GM21576 (cell line): ENCODE data around the gene ST3GAL5.

Experiments
- ATAC-seq: cut with Tn5 transposase; IDR thresholded peaks from one replicate; pipeline ENCODE4 v1.9.1; 2021; ENCODE audit warnings: mild to moderate bottlenecking, moderate library complexity; ENCODE audit not compliant: unreplicated experiment

The ST3GAL5 gene

GRCh38 chr2:85867556-85868292, 21.1 kb downstream of the ST3GAL5 start:
- ATAC-seq = no peak

- no peak for ATAC-seq
Observed at GRCh38 chr2:85867121-85867520, 21.7 kb downstream of the ST3GAL5 start.

- ATAC-seq = no peak
Observed at GRCh38 chr2:85866165-85866659, 22.6 kb downstream of the ST3GAL5 start.

DNA sequence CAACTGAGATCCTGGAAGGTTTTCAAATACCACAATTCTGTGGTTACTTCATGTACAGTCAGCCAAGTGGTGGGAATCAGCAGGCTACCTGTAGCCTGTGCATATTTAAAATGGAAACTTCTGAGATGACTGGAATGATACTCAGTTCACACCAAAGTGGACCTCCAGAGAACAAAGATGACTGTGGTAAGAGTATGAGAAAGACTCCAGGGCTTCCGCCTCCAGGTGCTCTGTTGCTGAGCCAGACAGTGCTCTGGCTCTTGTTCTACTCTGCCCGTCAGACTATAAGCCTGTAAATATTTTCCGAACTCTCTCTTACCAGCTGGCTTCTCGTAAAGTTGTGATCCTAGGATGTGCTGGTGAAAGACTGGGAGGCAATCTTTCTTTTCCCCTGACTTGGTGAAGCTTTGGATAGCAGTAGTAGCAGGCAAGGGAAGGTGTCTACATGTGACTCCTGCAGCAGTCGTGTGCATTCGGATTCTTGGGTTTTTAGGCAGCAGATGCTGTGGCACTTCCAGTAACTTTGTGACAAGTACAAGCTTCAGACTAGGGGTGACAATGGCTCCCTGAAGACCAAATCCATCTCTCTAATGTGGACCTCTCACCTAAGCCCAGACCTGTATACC, 23.1 kb downstream of the ST3GAL5 start:
- ATAC-seq = peak; percentile 62

DNA sequence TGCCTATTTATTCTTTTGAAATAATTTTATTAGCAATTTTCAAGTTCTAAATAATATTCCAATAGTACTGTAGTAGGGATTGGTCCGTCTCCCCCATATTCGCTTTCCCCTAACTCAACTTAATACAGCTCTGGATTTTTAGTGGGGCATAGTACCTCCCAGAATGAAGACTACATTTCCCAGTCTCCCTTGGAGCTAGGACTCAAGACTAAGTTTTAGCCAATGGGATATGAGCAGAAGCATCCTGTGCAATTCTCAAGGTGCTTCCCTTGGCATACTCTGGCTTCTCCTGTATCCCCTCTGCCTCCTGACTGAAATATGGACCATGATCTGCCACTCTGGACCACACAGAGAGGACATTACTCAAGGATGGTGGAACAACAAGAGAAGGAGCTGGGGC, 24.1 kb downstream of the ST3GAL5 start:
- ATAC-seq = no peak

DNA sequence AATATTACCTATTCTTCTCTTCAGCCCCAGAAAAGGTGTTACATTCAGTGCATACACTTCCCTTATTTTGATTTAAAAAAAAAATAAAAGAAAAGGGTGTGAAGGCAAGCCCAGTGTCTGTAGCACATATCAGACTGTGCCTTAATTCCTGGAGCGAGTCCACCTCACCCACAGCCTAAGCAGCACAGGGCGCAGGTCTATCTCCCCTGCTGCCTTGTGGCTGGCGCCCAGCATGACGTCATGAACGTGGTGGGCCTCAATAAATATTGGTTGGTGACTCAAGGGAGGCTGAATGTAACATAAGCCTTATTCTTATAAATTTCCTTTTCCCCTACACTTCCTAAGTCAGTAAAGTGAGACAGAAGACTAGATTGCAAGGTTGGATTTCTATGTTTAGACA, 26.4 kb downstream of the ST3GAL5 start:
- no peak for ATAC-seq

DNA sequence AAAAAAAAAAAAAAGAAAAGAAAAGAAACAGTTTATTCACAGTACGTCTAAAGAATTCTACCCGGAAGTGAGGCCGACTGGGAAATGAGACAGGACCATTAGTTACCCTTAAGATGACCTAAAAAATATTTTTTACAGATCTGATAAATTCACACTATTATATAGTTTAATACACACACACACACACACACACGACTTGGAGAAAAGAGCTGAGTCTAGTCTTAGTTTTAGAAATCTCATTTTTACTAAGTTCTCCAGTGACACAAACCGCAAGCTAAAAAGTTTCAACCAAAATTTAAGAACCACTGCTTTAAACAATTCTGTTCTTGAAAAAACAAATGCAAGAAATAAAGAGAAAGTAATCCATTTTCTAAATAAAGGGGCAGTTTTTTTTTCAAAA, 27.1 kb downstream of the ST3GAL5 start:
- ATAC-seq = no peak

DNA sequence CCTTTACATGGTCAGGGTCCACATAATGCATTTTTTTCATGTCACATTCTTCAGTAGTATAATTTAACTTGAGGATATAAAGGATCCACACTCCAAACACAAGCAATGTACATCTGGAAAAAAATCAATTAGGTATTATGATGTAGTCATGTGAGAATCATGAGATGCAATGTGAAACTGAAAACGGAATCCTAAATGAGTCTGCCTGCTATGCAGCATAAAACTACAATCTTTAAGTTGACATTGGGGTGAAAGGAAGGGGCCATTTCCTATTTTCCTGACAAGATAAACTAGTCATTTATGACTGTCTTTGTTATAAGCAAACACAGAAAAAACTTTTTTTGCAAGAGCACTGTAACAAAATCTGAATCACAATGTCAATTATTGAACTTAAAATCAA, 27.6 kb downstream of the ST3GAL5 start:
- ATAC-seq = peak; percentile 53

DNA sequence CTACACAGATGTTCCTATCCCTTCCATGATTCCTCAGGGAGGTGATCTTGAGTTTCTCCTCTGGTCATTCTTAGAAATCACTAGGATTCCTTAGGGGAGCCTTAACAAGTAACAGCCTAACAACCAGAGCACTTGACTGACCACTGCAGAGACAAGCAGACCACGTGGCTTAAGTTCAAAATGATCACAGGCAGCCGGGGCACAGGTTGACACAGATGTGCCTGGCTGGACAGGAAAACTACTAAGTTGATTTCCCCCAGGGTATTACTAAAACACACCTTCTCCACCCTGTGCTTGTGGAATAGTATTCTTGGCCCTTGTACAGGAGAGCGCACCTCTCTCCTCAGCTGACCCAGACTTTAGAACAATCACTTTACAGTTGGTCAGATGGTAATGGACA, 29.9 kb downstream of the ST3GAL5 start:
- ATAC-seq = no peak

- no peak for ATAC-seq
Observed at GRCh38 chr2:85854897-85855296, 33.9 kb downstream of the ST3GAL5 start.

DNA sequence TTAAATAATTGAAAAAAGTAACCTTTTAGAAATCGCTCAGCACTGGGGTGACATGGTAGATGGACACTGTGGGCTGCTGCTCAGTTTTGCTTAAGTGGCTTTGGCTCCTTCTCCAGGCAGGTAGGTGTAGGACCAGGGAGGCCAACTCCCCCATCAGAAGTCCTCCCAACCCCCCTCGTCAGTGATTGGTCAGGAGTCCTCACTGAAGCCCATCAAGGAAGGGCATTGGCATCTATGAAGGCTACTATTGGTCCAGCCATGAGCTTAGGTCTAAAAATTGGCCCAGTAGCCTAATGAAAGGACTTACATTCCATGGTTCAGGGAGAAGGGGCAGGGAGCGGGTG, 34.7 kb downstream of the ST3GAL5 start:
- peak; percentile 17 for ATAC-seq

DNA sequence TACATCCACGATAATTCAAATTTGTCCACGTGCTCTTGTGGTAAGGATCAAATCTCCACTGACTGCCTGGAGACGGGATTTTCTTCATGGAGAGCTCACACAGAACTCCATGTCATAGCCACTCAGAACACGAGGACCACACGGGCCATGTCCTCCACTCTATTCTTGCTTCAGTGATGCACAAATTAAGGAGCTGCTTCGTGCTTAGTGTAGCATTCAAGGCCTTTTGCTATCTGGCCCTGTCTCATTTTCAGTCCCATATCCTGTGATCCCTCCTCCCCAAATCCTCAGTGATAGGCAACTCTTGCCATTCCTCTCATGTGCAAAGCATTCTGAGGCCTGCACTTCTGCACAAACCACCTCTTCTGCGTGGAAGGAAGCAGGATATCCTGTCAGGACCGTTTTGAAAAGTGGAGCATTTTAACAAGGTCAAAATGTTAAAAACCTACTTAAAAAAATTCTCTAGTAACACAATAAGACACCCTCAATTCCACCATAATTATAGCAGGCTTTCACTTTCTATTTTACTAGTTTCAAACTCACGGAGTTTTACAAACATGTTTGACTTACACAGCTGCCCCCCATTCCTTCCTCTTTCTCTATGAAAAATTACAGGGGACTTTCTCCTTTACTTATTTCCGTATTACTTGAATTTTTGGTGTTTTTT, 35.2 kb downstream of the ST3GAL5 start:
- peak; percentile 66 for ATAC-seq

GRCh38 chr2:85852937-85853498, 35.8 kb downstream of the ST3GAL5 start:
- ATAC-seq = peak; percentile 57

DNA sequence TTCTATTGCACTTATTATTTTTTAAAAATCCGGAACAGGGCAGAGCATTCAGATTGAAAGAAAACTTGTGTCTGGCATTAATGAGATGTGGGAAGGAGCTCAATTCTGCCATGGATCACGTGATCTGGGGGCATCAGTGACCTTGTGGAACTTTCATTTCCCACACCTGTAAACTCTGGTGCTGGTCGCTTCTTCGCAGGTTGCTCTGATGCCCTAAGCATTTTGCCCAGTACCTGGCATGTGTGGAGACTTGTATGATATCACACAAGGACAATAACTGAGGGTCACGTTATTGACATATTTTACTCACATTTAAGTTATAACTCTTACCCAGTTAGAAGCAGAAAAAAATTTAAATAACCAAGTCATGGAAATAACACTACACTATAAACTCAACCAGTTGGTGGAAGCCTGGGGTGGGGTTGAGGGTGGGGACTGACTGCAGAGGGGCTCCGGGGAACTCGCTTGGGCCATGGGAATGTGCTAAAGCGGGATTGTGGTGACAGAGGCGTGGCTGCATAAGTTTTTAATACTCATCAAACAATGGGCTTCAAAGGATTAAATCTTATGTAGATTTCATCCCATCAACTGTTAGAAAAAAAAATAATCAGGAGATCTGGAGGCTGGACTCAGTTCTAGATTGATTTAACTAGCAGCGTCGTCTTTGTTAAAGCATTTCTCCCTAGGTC, 36.5 kb downstream of the ST3GAL5 start:
- ATAC-seq = no peak

DNA sequence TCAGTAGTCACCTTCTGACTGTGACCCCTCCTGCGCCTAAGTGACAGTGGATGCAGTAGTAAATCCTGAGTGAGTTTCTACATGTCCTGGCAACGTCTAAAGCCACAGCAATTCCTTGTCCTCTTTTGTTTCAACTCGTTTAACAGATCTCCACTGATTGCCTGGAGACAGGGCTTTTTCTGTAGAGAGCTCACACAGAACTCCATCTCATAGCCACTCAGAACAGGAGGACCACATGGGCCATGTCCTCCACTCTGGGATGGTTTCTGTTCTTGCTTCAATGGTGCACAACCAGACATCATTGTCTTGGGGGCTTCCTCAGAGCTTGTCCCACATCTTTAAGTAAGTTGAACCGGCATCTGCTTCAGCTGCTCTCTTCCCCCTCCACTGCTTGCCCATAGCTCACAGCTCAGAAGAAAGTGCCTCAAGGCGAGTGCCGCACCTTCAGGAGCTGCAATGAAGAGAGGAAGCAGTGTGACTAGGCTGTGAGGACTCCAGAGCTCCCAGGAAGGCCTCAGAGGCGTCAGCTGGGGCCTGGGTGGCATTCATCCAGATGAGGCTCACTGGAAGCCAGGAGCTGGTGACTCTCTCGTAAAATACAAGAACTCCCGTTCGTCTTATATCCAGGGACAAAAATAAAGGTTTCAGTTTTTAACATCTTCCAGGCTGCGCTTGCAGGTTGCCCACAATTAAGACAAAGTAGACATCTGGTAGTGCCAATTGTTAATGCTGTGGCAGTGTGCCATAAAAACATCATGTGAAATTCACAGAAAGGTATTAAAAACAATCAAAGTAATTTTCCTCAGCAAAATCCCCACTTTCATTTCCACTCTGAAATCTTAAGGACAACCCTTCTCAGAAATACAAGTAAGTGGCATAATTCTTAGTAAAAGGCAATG, 37.3 kb downstream of the ST3GAL5 start:
- no peak for ATAC-seq

DNA sequence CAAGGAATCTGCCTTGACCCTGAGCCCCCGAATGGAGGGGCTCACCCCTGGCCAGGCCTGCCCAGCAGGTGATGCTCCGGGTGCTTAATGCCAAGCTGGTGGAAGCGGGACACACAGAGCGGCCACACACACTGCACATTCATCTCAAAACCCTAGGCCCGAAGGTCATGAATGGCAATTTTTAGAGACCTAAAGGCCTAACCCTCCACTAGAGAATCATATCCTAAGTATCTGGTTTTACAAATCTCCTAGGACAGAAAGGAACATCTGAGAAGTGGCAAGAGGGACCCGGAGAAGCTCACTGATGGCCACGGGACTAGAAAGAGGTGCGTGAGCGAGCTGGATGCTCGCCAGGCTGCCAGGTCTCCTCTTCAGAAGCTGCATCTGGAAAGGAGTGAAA, 38.3 kb downstream of the ST3GAL5 start:
- no peak for ATAC-seq

GRCh38 chr2:85847051-85847588, 41.7 kb downstream of the ST3GAL5 start:
- ATAC-seq = no peak

- ATAC-seq = no peak
Observed at GRCh38 chr2:85846411-85846810, 42.4 kb downstream of the ST3GAL5 start.

GRCh38 chr2:85844486-85844885, 44.3 kb downstream of the ST3GAL5 start:
- no peak for ATAC-seq

DNA sequence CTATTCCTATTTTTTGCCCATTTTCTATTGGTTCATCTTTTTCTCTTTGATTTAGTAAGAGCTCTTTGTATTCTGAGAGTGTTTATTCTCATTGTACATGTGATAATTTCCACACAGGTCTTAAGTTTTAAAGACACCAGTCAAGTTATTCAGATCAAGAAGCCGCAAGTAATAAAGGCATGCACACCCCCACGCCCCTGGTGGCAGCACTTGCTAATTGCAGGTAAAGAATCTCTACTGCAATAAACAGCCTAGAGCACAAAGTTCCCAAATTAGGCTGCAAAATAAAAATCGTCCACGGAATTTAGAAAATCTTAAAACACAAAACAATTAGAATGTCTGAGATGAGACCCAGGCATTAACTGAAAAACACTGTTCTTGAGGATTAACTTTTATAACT, 45.2 kb downstream of the ST3GAL5 start:
- no peak for ATAC-seq
